HepG2 (cell line): ENCODE results near the gene ALDH1L2. TPM values are rescaled to one million over a fixed set of nuclear protein-coding genes. Genes with fewer than 3 reads are reported as not detected.

ENCODE experiments used
- EED ChIP-seq: sonication (generic); formaldehyde crosslinking; IDR thresholded peaks from 2 replicates; pipeline ENCODE4 v1.5.0; 2020; ENCODE audit warnings: mild to moderate bottlenecking, missing genetic modification reagents
- EHMT2 ChIP-seq: fragments of 200-600 bp; sonication (generic); IDR thresholded peaks from 2 replicates; pipeline ENCODE4 v1.7.0; 2017; ENCODE audit warnings: antibody characterized with exemption, low read depth, low read length, borderline replicate concordance
- GATA4 ChIP-seq: sonication (generic); IDR thresholded peaks from 2 replicates; pipeline ENCODE4 v1.6.1; 2016; ENCODE audit warnings: antibody characterized with exemption, low read depth, borderline replicate concordance
- IKZF4 ChIP-seq: sonication (generic); formaldehyde crosslinking; IDR thresholded peaks from 2 replicates; pipeline ENCODE4 v1.5.1; 2020; ENCODE audit warnings: borderline replicate concordance, mild to moderate bottlenecking, low read depth, missing genetic modification reagents; ENCODE audit errors: not compliant biosample characterization
- MAZ ChIP-seq, 2 experiments: sonication (generic) in 1 of 2; formaldehyde crosslinking in 1 of 2; IDR thresholded peaks; 2 replicates each; pipeline versions ENCODE4 v1.5.0 to v1.6.1; 2012 to 2020; ENCODE audit warnings: low read depth in 2 of 2, mild to moderate bottlenecking in 2 of 2, borderline replicate concordance in 1 of 2, improper control_type of control experiment in 1 of 2, low read length in 1 of 2, missing genetic modification reagents in 1 of 2, moderate library complexity in 1 of 2
- MED1 ChIP-seq: sonication (generic); formaldehyde crosslinking; IDR thresholded peaks from 2 replicates; pipeline ENCODE4 v1.4.0; 2020; ENCODE audit warnings: missing genetic modification reagents
- NFIB ChIP-seq: sonication (generic); formaldehyde crosslinking; IDR thresholded peaks from 2 replicates; pipeline ENCODE4 v1.9.0; 2021; ENCODE audit warnings: missing genetic modification reagents, mild to moderate bottlenecking, borderline replicate concordance
- PCBP1 ChIP-seq: fragments of 200-400 bp; formaldehyde crosslinking; IDR thresholded peaks from 2 replicates; pipeline ENCODE4 v1.6.1; 2017; ENCODE audit warnings: mild to moderate bottlenecking, low read depth, low read length, borderline replicate concordance
- PHF20 ChIP-seq: sonication (generic); formaldehyde crosslinking; IDR thresholded peaks from 2 replicates; pipeline ENCODE4 v1.5.0; 2020; ENCODE audit warnings: mild to moderate bottlenecking, missing genetic modification reagents
- POLR2AphosphoS5 ChIP-seq: IDR thresholded peaks from 2 replicates; pipeline ENCODE4 v1.6.1; 2012; ENCODE audit warnings: low read depth, low read length
- RNF2 ChIP-seq: fragments of 450-650 bp; conservative IDR thresholded peaks from 2 replicates; pipeline ENCODE4 v1.6.1; 2016; ENCODE audit warnings: low read depth
- RXRB ChIP-seq: IDR thresholded peaks from 2 replicates; pipeline ENCODE4 v1.6.1; 2016; ENCODE audit warnings: borderline replicate concordance, missing genetic modification reagents, missing compliant biosample characterization
- TAF15 ChIP-seq: fragments of 200-400 bp; formaldehyde crosslinking; IDR thresholded peaks from one replicate; pipeline ENCODE4 v1.6.1; 2018; ENCODE audit warnings: mild to moderate bottlenecking, low read depth, low read length; ENCODE audit not compliant: poor library complexity, severe bottlenecking
- ZNF136 ChIP-seq: sonication (generic); formaldehyde crosslinking; IDR thresholded peaks from 2 replicates; pipeline ENCODE4 v1.8.1; 2022; ENCODE audit warnings: low read depth, mild to moderate bottlenecking, moderate library complexity, missing genetic modification reagents
- ZNF263 ChIP-seq: sonication (generic); formaldehyde crosslinking; IDR thresholded peaks from 2 replicates; pipeline ENCODE4 v1.4.0; 2020; ENCODE audit warnings: missing genetic modification reagents
- ZNF264 ChIP-seq: sonication (generic); formaldehyde crosslinking; IDR thresholded peaks from 2 replicates; pipeline ENCODE4 v1.4.0; 2020; ENCODE audit warnings: missing genetic modification reagents
- ZNF292 ChIP-seq: sonication (generic); formaldehyde crosslinking; IDR thresholded peaks from 2 replicates; pipeline ENCODE4 v1.8.1; 2022; ENCODE audit warnings: mild to moderate bottlenecking, low read depth, missing genetic modification reagents, borderline replicate concordance
- ZNF30 ChIP-seq: sonication (generic); formaldehyde crosslinking; IDR thresholded peaks from 2 replicates; pipeline ENCODE4 v1.5.0; 2020; ENCODE audit warnings: mild to moderate bottlenecking, missing genetic modification reagents
- ZNF367 ChIP-seq: sonication (generic); formaldehyde crosslinking; IDR thresholded peaks from 2 replicates; pipeline ENCODE4 v1.4.0; 2020; ENCODE audit warnings: missing genetic modification reagents, borderline replicate concordance
- ZNF709 ChIP-seq: sonication (generic); formaldehyde crosslinking; IDR thresholded peaks from 2 replicates; pipeline ENCODE4 v1.5.0; 2020; ENCODE audit warnings: mild to moderate bottlenecking, missing genetic modification reagents
- ZNF737 ChIP-seq: sonication (generic); formaldehyde crosslinking; IDR thresholded peaks from 2 replicates; pipeline ENCODE4 v1.5.0; 2020; ENCODE audit warnings: missing genetic modification reagents, mild to moderate bottlenecking, borderline replicate concordance
- polyA plus RNA-seq, 8 experiments: library from polyadenylated mRNA; depleted of rRNA in 3 of 8; stranded (reverse) in 7 of 8; unstranded in 1 of 8; fragments of >200 nt; fragmentation: Illumina TruSeq in 4 of 8; extraction: Trizol in 4 of 8; gene quantifications; 2 replicates each; pipeline versions ENCODE4 v1.2.1 to v1.2.3, GENCODE V29; 2011 to 2016; ENCODE audit warnings: low read depth in 4 of 8, missing spikeins in 1 of 8, mixed read lengths in 1 of 8; ENCODE audit not compliant: insufficient read depth in 1 of 8
- total RNA-seq, 5 experiments: library from RNA; depleted of rRNA; stranded (reverse); fragments of >200 nt; fragmentation: Illumina TruSeq; extraction: Trizol; gene quantifications; 2 replicates each; pipeline ENCODE4 v1.2.3, GENCODE V29; 2016; ENCODE audit warnings: low read depth in 1 of 5
- TF ChIP-seq, protein P1 (sequence below): sonication (generic); formaldehyde crosslinking; IDR thresholded peaks from 2 replicates; pipeline ENCODE4 v1.4.0; 2020; ENCODE audit warnings: missing genetic modification reagents, borderline replicate concordance
- TF ChIP-seq, protein P2 (sequence below): sonication (generic); formaldehyde crosslinking; IDR thresholded peaks from 2 replicates; pipeline ENCODE4 v1.4.0; 2020; ENCODE audit warnings: mild to moderate bottlenecking, missing genetic modification reagents
- TF ChIP-seq, protein P3 (sequence below): sonication (generic); formaldehyde crosslinking; IDR thresholded peaks from 2 replicates; pipeline ENCODE4 v1.8.0; 2023; ENCODE audit warnings: mild to moderate bottlenecking, missing genetic modification reagents

Gene ALDH1L2
- total and polyA plus RNA-seq, 2 of the 13 experiments (the other 11 are each of a cell fraction or from before 2014, with no cell fraction given), result 0.40 to 4.6 TPM

DNA sequence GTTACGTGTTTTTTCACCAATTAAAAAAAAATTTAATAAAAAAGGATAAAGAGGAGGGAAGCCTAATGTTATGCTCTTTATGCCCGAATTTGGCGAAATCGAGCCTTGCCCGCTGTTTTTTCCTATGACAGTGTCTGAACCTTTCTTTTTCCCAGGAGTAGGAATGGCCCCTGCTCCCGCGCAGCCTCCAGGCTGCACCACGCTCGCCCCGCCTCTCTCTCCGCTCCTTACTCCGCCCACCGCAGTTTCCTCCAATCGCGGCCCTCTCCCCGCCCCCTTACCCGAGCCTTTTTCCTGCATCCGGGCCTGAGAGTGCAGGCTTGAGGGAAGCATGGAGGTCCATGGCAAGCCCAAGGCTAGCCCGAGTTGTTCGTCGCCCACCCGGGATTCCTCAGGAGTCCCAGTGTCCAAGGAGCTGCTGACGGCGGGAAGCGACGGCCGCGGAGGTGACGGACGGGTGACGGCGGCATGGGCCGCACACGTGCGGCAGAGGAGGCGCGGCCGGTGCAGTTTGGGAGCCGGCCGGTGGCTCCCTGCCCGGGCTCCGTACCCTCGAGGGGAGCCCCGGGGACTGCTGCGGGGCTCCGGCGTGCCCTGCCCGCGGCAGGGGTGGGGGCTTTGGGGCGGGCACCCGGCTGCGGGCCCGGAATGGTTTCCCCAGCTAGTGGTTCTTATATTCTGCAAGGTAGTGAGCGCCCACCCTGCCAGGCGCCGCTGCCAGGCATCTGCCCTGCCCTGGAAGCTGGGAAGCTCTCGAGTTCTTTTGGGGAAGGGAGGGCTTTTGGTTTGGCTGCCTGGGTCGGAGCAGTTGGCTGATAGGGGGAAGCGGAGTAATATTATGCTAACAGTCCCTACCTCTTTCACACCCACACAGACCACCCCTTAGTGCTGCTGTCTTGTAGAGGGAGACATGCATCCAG, 98.0 kb downstream of the ALDH1L2 start, which contains the start of gene NOPCHAP1 (continued):
- TF ChIP-seq, protein P1, sequence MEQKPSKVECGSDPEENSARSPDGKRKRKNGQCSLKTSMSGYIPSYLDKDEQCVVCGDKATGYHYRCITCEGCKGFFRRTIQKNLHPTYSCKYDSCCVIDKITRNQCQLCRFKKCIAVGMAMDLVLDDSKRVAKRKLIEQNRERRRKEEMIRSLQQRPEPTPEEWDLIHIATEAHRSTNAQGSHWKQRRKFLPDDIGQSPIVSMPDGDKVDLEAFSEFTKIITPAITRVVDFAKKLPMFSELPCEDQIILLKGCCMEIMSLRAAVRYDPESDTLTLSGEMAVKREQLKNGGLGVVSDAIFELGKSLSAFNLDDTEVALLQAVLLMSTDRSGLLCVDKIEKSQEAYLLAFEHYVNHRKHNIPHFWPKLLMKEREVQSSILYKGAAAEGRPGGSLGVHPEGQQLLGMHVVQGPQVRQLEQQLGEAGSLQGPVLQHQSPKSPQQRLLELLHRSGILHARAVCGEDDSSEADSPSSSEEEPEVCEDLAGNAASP, result no peak
- TF ChIP-seq ZNF136 (CRISPR knock-in tag), result 0 out of 2 replicates have a peak, but pooled peaks have one; percentile 38
- TF ChIP-seq ZNF292 (CRISPR knock-in tag), result 0 out of 2 replicates have a peak, but pooled peaks have one; percentile 14
- TF ChIP-seq, protein P2, sequence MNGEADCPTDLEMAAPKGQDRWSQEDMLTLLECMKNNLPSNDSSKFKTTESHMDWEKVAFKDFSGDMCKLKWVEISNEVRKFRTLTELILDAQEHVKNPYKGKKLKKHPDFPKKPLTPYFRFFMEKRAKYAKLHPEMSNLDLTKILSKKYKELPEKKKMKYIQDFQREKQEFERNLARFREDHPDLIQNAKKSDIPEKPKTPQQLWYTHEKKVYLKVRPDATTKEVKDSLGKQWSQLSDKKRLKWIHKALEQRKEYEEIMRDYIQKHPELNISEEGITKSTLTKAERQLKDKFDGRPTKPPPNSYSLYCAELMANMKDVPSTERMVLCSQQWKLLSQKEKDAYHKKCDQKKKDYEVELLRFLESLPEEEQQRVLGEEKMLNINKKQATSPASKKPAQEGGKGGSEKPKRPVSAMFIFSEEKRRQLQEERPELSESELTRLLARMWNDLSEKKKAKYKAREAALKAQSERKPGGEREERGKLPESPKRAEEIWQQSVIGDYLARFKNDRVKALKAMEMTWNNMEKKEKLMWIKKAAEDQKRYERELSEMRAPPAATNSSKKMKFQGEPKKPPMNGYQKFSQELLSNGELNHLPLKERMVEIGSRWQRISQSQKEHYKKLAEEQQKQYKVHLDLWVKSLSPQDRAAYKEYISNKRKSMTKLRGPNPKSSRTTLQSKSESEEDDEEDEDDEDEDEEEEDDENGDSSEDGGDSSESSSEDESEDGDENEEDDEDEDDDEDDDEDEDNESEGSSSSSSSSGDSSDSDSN (CRISPR knock-in tag), result peak; percentile 92
- TF ChIP-seq, protein P3, sequence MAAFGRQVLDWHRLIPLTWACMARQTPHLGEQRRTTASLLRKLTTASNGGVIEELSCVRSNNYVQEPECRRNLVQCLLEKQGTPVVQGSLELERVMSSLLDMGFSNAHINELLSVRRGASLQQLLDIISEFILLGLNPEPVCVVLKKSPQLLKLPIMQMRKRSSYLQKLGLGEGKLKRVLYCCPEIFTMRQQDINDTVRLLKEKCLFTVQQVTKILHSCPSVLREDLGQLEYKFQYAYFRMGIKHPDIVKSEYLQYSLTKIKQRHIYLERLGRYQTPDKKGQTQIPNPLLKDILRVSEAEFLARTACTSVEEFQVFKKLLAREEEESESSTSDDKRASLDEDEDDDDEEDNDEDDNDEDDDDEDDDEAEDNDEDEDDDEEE (CRISPR knock-in tag), result 0 out of 2 replicates have a peak, but pooled peaks have one; percentile 36
- no peak for TF ChIP-seq ZNF263 (CRISPR knock-in tag)
- TF ChIP-seq ZNF264 (CRISPR knock-in tag), result no peak
- TF ChIP-seq PHF20 (CRISPR knock-in tag), result peak; percentile 75
- TF ChIP-seq MAZ (IDR thresholded peaks at IDR 0.05; ENCODE audit: borderline replicate concordance, low read depth, low read length), result 0 out of 2 replicates have a peak, but pooled peaks have one; percentile 11
- peak; percentile 50; the same call in 1 of the 2 replicates for TF ChIP-seq MAZ (CRISPR knock-in tag; IDR thresholded peaks at IDR 0.05; ENCODE audit: low read depth)
- TF ChIP-seq IKZF4, result peak; percentile 66
- peak; percentile 63 for TF ChIP-seq GATA4
- TF ChIP-seq POLR2AphosphoS5, result peak; percentile 94
- 0 out of 2 replicates have a peak, but pooled peaks have one; percentile 11 for TF ChIP-seq RXRB (CRISPR knock-in tag)
- no peak for TF ChIP-seq ZNF30 (CRISPR knock-in tag)
- no peak for TF ChIP-seq RNF2
- no peak for TF ChIP-seq EHMT2
- TF ChIP-seq TAF15, result no peak
- TF ChIP-seq ZNF709 (CRISPR knock-in tag), result no peak
- TF ChIP-seq MED1, result peak; percentile 40; the same call in 1 of the 2 replicates
- 0 out of 2 replicates have a peak, but pooled peaks have one; percentile 42 for TF ChIP-seq EED (CRISPR knock-in tag)
- TF ChIP-seq ZNF737 (CRISPR knock-in tag), result no peak
- no peak for TF ChIP-seq ZNF367
- TF ChIP-seq PCBP1, result no peak
- no peak for TF ChIP-seq NFIB (CRISPR knock-in tag)
